GM18873 (cell line): ENCODE data around the gene EMX1.
"Not testable (repeated sequence)": the region's sequence is repeated elsewhere in the genome, so short reads cannot be mapped to it uniquely, and the experiment has no call there.

Experiments
- ATAC-seq: cut with Tn5 transposase; IDR thresholded peaks from one replicate; pipeline ENCODE4 v1.9.1; 2021; ENCODE audit warnings: mild to moderate bottlenecking, moderate library complexity, moderate number of reproducible peaks; ENCODE audit not compliant: unreplicated experiment, low FRiP score

Gene EMX1

DNA sequence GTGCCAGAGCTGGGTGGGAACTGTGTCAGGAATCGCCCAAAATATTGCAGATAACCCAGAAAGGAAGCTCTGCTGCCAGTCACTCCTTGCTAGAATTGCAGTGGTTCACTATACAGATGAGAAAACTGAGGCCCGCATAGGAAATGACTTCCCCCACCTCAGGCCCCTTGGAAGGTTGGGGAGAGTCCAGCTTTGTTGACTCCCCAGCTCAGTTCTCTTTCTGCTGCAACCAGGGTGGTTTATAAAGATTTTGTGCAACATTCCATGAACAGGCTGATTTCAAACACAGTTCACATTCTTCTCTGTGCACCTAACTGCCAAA, 18.8 kb upstream of the EMX1 start:
- no peak for ATAC-seq

DNA sequence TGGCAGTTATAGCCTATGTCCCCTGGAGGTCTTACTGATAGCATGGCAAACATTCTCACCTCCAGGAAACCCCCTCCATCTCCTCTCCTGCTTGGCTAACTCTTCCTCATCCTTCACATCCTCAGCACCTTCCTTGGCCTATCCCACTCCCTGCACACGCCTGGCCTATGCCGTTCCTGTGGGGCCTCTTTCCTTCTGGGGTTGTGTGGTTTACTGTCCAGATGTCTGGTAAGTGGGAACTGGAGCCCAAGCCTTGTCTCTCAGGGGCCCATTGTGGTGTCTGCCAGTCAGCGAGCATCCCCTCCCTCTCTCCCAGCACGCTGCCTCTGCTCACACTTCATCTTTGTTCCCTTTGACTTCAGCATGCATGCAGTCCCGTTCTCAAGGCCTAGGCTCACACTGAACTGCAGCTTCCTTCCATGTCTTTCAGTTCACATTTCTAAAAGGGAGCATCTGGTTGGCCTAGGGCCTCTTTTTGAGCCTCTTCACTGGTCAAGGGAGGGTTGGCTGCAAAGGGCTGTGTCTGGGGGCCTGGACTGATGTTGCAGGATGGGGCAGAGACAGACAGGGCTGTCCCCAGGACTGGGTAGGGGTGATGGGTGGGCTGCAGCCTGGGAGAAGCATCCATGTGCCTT, 17.0 kb upstream of the EMX1 start:
- no peak for ATAC-seq

- ATAC-seq, result no peak
Observed at GRCh38 chr2:72901426-72901825, 15.9 kb upstream of the EMX1 start.

- not testable (repeated sequence) for ATAC-seq
Observed at GRCh38 chr2:72907369-72907768, 9.9 kb upstream of the EMX1 start.

DNA sequence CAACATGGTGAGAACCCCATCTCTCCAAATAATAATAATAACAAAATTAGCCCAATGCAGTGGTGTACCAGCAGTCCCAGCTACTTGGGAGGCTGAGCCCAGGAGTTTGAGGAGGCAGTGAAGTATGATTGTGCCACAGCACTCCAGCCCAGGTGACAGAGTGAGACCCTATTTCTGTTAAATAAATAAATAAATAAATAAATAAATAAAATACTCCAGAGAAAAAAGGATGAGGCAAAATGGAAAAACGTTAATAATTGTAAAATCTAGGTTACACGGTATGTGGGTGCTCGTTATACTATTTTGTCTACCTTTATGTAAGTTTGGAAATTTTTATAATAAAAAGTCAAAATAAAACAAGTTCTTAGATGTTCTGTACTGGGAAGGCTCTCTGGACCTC, 8.6 kb upstream of the EMX1 start:
- no peak for ATAC-seq

- ATAC-seq, result no peak
Observed at GRCh38 chr2:72911256-72911655, 6.1 kb upstream of the EMX1 start.

DNA sequence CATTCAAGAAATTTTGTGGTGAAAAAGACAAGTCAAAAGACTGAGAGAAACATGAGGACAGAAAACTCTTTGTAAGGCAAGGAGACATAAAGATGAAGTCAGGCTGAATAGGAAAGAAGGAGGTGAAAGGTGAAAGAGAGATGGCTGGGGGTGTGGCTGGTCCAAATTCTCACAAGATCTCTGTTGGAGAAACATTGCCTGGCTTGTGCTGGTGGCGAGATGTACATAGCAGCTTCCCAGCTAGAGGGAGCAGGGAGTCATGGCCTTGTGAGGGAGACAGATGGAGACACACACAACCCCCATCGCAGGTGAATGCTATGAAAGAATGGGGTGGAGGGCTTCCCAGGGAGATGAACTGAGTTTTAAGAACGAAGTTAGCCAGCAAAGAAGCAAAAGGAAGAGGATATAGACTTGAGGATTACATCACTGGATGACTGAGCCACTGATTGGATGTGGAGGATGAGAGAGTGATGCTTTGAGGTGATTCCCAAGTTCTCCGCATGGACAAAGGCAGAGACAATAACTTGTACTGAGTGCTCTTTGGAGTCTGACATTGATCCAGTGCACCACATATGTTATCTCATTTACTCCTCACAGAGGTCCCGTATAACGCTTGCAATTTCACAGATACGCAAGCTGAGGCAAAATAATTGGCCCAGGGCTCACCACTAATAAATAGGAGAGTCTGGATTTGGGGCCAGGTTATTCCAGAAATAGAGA, 3.7 kb upstream of the EMX1 start:
- no peak for ATAC-seq

GRCh38 chr2:72914206-72914559, 3.1 kb upstream of the EMX1 start:
- no peak for ATAC-seq

DNA sequence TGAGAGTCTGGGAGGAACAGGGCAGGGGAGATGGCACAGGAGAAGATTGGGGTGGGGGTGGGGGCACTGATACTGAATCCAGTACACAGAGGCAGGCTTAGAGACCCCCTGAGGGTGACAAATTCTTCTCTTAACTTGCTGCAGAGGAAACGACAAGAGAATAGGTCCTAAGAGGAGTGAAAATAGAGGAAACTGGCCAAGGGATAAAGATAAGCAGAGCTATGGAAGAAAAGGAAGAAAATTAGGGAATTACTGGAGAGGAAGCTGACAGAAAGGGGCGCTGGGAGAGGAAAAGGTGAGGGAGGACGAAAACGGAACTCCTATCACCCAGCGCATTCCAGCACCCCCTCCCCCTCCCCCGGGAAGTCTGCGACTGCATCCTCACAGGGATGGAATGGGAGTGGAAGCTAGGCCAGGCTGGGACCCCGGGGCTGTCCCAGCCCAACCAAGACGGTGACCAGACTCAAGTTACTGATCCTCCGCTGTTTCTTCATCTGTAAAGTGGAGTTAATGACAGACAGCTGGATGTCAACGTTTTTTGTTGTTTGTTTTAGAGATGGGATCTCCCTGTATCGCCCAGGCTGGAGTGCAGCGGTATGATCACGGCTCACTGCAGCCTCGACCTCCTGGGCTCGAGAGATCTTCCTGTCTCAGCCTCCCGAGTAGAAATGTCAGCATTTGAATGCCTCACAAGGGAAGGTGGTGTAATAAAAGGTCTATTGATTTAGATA, 2.6 kb upstream of the EMX1 start:
- no peak for ATAC-seq

DNA sequence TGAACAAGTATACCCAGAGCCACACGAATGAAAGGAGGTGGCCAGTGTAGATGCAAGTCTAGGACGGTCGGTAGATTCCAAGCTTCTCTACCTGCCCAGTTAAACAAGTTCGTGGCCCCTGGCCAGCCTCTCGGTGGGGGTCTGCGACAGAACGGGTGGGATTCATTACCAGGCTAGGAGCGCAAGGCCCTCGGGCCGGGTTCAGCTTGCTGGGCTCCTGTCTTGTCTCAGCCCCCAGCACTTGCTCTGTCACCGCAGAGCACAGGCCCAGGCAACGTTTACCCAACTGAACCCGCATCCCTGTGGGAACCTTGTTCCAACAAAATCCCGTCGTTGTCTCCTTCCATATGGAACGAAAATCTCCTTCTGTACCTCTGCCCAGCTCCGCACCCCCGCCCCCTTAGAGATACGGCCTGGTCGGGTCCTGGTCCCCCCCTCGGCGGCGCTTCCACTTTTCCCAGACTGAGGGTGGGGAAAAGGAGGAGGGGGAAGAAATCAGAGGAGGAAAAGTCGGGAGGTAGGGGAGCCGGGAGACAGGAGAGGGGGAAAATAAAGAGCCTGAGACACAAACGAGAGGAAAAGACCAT, 1.9 kb upstream of the EMX1 start:
- ATAC-seq, result no peak

- ATAC-seq, result peak; percentile 54
Observed at GRCh38 chr2:72915907-72916742, 1.2 kb upstream of the EMX1 start.

GRCh38 chr2:72916743-72917137, 579 bp upstream of the EMX1 start:
- no peak for ATAC-seq

GRCh38 chr2:72917877-72918553, 696 bp downstream of the EMX1 start:
- no peak for ATAC-seq

DNA sequence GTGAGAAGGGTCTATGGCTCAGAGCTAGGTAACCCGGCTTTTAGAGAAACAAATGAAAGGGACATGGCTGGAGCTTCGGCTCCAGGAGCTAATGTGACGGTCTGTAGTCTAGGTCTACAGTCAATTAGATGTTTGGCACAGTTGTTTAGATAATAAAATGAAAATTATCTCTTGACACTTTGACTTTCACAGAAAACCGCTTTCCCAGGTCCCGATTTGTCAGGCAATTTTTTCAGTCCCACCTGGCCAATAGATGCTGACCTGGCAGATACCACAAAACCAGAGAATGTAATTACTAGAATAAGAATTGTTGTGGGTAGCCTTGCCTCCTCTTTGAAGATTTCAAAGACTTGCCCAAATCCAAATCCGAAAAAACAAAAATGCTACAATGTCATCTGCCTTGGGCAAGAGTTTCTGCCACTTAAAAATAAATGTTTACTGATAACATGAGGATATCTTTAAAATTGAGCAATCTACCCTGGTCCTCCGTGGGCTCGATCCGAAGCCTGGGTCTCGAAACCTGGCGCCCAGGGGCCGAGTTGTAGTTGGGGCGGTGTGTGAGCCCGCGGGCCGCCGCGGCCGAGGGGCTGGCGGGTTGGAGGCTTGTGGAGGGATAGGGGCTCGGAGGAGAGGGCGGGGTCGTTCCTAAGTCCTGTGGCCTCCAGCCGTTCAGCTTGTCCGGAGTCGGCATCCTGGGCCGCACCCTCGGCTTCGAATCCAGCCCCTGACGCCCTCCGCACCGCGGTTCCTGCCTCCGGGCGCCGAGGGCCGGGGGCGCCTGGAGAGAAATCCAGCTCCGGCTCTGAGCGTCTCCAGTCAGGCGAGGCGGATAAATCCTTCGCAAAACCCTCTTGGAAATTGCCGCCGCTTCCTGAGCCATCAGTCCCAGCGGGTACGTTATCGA, 2.3 kb downstream of the EMX1 start:
- no peak for ATAC-seq

- ATAC-seq, result no peak
Observed at GRCh38 chr2:72920318-72921087, 3.2 kb downstream of the EMX1 start.

- ATAC-seq, result no peak
Observed at GRCh38 chr2:72921088-72921851, 4.0 kb downstream of the EMX1 start.

GRCh38 chr2:72921853-72922252, 4.5 kb downstream of the EMX1 start:
- ATAC-seq, result no peak
